Heart left ventricle (tissue), 13 donors: ENCODE data around the gene PHF21A.

ENCODE experiments used
- CTCF ChIP-seq, 12 donors: fragments of 200-600 bp; sonication (generic) in 4 of 12; IDR thresholded peaks; one replicate each; pipeline versions ENCODE4 v1.5.0 to v1.8.0; 2018 to 2022; ENCODE audit warnings: antibody characterized with exemption in 12 of 12, mild to moderate bottlenecking in 5 of 12
- POLR2A ChIP-seq, 2 donors: fragments of 450-650 bp; IDR thresholded peaks; one replicate each; pipeline ENCODE4 v1.6.1; 2017; ENCODE audit warnings: antibody characterized with exemption in 2 of 2, mild to moderate bottlenecking in 2 of 2, moderate library complexity in 2 of 2
- donor health status: ischemic (EF 13 %, LVEDD 7.1; RV severe dilation, severe dysfunction).
- donor health status: DM: no; HTN: yes; CAD: no.
- donor health status: DM: no; HTN: no; CAD: no.
- donor health status: ischemic (EF 25% LVEDD 6.9; RV normal size, moderate dysfunction).
- donor health status: ischemic (EF 25% LVEDD 5.7; RV mildly dilated, moderate dysfunction).
- donor health status: ischemic (EF 35%, LVEDD 5.7; RV mildly dilated, moderate dysfunction).
- donor health status: nonischemic (EF 11% LVEDD 7.7; RV severe dilation, severe dysfunction).
- donor health status: DM: yes; HTN: yes; CAD: no.
- donor health status: PGD.
- donor health status: ischemic (EF 29% LVEDD 5.4; RV normal size, mild dysfunction).
- donor health status: nonischemic (EF 23%, LVEDD 6.1; RV moderate dilation, normal function).

DNA sequence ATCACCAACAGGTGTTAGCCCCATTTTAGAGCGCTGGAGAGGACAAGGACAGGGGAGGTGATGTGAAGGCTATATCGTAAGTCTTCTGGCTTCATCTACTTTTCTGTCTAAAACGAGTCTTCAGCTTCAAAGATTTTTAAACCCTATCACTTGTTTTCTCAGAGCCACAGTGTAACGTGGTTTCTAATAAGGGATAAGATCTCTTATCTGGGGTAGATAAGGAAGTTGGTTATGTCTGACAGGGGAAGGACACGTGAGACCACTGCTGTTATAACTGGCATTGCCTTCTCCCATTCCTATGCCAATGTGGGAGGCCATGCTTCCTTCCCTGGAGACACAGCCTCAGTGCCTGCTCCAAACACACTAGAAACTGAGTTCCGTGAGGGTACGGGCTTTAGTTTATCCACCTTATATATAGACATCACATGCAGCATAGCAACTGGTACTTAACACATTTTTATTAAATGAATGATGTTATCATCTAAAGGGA is 159.5 kb downstream of the PHF21A start:
- TF ChIP-seq CTCF (IDR thresholded peaks at IDR 0.05) (no peak), POLR2A (IDR thresholded peaks at IDR 0.05) (no peak)
